GM12873 (cell line): ENCODE data around the gene RAD9A.

ENCODE experiments used
- TF ChIP-seq, protein P1 (sequence below): IDR thresholded peaks from 2 replicates; pipeline ENCODE4 v1.5.1; 2012; ENCODE audit warnings: low read depth, mild to moderate bottlenecking, moderate library complexity, low read length, control low read depth; ENCODE audit not compliant: insufficient read depth; ENCODE audit errors: missing control alignments

RAD9A gene

DNA sequence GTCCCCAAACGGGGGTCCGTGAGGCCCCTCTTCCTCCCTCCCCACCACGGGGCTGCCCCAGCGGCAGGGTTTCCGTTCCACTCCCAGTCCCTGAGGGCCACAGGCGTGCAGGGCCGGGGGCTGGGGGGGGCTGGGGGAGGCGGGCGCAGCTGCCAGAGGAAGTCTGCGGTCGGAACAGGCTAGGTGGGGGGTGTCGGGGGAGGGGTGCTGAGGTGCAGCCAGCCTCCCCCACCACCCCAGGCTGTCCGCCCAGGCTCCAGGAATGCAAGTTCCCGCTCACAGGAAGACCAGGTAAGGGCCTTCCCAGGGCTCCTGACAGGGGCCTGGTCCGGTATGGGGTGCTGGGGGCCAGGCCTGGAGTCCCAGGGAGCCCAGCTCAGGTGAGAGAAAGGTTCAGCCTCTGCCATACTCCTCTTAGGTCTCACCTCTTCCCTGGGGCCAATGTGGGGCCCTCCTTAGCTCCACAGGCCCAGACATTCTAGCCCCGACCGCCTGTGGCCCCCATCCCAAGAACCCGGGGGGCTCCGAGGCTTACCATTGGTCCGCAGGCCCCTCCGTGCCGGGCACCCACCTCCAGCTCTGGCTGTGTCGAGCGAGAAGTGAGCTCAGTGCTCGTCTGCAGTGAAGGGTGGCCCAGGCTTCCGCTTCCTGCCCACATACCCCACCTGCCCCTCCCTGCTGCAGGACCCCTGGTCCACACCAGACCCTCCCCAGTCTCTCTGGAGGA lies 45.5 kb downstream of the RAD9A start, which contains the start of gene PTPRCAP:
Gene PTPRCAP (minus strand): TSS at position 601 of the 727 bp plus-strand sequence. CDS start 63 bp downstream, at position 538.
- TF ChIP-seq, protein P1, sequence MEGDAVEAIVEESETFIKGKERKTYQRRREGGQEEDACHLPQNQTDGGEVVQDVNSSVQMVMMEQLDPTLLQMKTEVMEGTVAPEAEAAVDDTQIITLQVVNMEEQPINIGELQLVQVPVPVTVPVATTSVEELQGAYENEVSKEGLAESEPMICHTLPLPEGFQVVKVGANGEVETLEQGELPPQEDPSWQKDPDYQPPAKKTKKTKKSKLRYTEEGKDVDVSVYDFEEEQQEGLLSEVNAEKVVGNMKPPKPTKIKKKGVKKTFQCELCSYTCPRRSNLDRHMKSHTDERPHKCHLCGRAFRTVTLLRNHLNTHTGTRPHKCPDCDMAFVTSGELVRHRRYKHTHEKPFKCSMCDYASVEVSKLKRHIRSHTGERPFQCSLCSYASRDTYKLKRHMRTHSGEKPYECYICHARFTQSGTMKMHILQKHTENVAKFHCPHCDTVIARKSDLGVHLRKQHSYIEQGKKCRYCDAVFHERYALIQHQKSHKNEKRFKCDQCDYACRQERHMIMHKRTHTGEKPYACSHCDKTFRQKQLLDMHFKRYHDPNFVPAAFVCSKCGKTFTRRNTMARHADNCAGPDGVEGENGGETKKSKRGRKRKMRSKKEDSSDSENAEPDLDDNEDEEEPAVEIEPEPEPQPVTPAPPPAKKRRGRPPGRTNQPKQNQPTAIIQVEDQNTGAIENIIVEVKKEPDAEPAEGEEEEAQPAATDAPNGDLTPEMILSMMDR, result no peak

DNA sequence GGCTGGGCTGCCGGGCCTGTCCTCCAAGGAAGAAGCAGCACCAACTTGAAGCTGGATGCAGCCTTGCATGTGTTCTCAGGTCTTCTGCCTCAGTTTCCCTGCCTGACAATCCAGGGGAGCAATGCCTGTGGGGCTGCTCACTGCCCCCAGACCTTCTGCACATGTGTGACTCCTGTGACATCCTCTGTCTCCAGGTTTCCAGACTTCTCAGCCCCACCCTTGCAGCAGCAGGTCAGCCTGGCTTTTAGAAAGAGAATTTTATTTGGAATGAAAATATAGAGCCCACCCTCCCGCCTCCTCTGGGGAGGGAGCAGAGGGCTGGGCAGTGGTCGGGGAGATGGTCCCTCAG lies 46.0 kb downstream of the RAD9A start:
- TF ChIP-seq, protein P1, result no peak

DNA sequence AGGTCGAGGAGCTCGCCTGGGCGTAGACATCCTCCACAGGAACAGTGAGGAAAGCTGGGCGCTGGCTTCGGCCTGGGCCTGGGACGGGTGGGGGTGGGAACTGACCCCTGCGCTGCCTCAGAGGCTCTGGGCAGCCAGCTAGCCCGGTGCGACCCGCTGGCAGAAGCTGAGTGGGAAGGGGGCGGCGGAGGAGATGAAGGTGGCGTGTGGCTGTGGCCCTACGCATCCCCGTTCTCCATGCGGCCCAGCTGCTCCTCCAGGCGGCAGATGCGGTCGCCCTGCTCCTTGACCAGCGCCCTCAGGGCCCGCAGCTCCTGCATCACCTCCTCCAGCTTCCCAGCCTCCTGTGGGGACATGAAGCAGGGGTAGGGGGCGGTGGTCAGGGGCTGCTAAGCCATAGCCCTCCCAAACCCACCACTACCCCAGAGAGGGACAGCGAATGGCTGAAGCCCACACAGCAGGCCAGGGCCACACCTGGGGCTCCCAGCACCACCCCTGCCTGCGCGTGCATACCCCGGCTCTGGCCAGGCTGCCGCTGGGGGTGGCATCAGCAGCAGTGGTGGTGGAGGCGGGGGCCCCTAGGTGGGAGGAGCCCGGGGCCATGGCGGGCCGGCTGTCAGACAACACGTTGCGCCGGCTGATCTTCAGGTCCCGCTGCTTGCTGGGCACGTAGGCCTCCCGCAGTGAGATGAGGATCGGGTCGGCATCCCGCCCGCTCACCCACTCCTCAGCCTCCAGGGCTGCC lies 46.5 kb downstream of the RAD9A start:
- TF ChIP-seq, protein P1, result no peak

DNA sequence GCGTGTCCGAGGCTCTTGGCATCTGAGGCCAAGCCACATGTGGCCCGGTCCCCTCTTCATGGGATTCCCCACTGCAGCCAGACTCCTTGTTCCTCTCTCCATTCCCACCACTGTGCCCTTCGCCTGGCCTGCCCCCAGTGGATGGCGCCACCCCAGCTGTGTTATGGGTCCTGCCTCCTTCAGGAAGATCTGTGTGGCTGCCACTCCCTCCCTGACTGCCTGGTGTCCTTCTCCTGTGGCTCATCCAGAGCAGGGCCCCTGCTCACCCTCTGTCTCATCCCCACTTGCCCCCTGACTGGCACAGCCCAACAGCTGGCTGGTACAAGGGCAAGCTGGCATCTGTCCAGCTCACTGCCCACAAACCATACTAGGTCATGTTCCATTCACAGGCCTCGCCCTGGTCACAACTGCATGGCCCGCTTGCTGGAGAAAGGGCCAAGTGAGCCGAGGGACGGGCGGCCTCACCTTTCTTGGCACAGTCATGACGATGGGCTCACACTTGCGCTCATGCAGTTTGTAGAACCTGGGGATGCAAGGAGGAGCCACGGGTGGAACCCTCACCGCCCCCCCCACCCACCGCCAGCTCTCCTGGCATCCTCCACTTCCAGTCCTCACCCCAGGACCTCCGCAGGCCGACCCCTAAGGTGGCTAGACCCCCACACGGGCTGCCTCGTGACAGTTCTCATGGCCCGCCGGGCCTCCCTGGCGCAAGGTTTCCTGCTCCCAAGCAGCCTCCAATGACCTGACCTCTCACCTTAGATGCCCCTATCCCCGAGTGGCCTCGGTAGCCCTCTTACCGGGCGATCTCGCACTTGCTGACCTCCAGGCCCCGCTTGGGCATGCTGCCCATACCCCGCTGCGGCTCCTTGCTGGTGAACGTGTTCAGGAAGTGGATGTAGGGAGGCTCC lies 47.8 kb downstream of the RAD9A start:
- TF ChIP-seq, protein P1, result peak; percentile 45

DNA sequence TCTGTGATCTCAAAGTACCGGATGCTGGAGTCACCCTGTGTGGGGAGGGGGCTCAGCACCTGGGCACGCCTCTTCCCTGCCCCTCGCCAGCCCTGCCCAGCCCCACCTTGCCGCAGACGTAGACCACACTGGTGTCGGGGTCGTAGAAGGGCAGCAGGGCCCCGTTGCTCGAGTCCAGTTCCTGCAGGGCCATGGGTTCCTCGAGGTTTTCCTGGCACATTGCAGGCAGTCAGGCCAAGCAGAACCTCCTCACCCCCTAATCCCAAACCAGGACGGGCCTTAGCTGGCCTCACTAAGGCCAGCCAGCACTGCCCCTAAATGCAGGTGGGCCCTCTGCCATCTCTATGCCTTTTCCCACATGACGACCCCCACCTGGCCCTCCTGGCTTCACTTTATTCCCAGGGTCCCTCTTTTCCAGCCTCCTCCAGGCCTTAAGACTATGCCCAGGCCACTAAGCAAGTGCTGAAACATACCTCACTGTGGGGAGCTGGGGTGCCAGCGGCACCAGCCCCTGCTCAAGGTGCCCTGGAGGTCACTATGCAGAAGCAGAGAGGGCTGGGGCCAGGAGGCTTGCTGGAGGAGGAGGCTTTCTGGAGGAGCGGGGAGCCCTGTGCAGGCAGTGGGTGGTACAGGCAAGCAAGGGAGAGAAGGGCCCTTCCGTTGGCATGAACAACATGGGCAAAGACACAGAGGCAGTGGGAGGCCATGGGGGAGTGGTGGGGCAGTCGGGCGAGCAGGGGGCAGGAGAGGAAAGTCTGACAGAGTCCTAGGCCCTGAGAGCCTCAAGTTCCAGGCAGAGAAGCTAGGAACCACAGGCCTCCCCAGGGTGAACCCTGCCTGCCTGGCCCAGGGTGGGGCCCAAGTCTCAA lies 48.7 kb downstream of the RAD9A start:
- TF ChIP-seq, protein P1, result no peak

DNA sequence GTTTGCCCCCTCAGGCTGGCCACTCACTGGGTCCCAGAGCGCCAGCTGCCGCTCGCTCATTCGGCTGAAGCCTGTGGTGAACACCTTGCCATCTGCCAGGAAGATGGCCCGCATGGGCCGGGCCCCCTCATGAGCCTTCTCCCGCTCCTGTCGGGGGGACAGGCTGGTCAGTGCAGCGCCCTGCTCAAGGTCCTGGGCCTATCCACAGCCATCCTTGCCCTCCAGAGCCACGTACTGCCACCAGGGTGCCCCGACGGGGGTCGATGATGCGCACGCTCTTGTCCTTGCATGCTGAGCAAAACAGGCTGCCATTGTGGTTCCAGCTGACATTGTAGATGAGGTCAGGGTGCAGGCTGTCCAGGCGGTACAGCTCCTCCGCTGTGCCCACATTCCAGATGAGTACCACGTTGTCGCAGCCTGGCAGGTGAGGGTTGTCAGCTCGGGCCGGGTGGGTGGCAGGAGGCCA lies 49.3 kb downstream of the RAD9A start:
- TF ChIP-seq, protein P1, result peak; percentile 7
